CD4-positive, alpha-beta T cell (primary cell): ENCODE measurements around the gene TSPAN12. TPM values are rescaled to one million over a fixed set of nuclear protein-coding genes. Genes with fewer than 3 reads are reported as not detected.

Experiments
- ATAC-seq: fragments of 200-7000 bp; cut with Tn5 transposase; one replicate; pipeline ENCODE4 v1.10.0; 2022; ENCODE audit warnings: mild to moderate bottlenecking; ENCODE audit not compliant: poor library complexity
- CTCF ChIA-PET: fragments of 350-600 bp; sonication (Branson Sonifier 250); formaldehyde crosslinking; loops from one replicate; lab custom pipeline; 2021; ENCODE audit warnings: antibody characterized with exemption, inconsistent platforms; lab: Charles Lee
- POLR2A ChIA-PET: fragments of 350-600 bp; sonication (Branson Sonifier 250); formaldehyde crosslinking; loops from one replicate; lab custom pipeline; 2021; ENCODE audit warnings: antibody characterized with exemption, inconsistent platforms; lab: Charles Lee
- DNase-seq, 14 experiments: peaks; one replicate each; pipeline ENCODE4 v3.0.0-alpha.2; 2013 to 2020; ENCODE audit warnings: mixed read lengths in 2 of 14
- H3K27ac ChIP-seq, 2 donors: one replicate each; pipeline versions ENCODE4 v1.5.1 to v1.7.0; 2013; ENCODE audit warnings: low read length in 2 of 2, low read depth in 1 of 2, mild to moderate bottlenecking in 1 of 2
- H3K27me3 ChIP-seq, 2 experiments: 1 replicate in 1 of 2; 2 replicates in 1 of 2; pipeline versions ENCODE4 v1.6.1 to v1.7.0; 2013; ENCODE audit warnings: low read length in 2 of 2, control low read depth in 1 of 2, mild to moderate bottlenecking in 1 of 2, moderate library complexity in 1 of 2; ENCODE audit not compliant: insufficient read depth in 2 of 2, control insufficient read depth in 1 of 2
- H3K36me3 ChIP-seq: one replicate; pipeline ENCODE4 v1.6.1; 2013; ENCODE audit warnings: low read length, control low read depth; ENCODE audit not compliant: insufficient read depth
- H3K4me1 ChIP-seq: one replicate; pipeline ENCODE4 v1.6.1; 2013; ENCODE audit warnings: low read length, control low read depth; ENCODE audit not compliant: insufficient read depth
- H3K4me3 ChIP-seq: one replicate; pipeline ENCODE4 v1.5.1; 2013; ENCODE audit warnings: mild to moderate bottlenecking, low read length, moderate library complexity
- H3K9me3 ChIP-seq, 2 experiments: 1 replicate in 1 of 2; 2 replicates in 1 of 2; pipeline versions ENCODE4 v1.6.1 to v1.7.0; 2013; ENCODE audit warnings: low read length in 2 of 2, mild to moderate bottlenecking in 2 of 2, control low read depth in 1 of 2, moderate library complexity in 1 of 2; ENCODE audit not compliant: control insufficient read depth in 1 of 2, insufficient read depth in 1 of 2
- H3K27ac Mint-ChIP-seq: one replicate; pipeline ENCODE4 v1.8.0; 2020; ENCODE audit warnings: mixed read lengths
- H3K27me3 Mint-ChIP-seq: one replicate; pipeline ENCODE4 v1.8.0; 2021; ENCODE audit warnings: mixed read lengths
- H3K36me3 Mint-ChIP-seq: one replicate; pipeline ENCODE4 v1.8.0; 2021; ENCODE audit warnings: low read depth, mixed read lengths
- H3K4me1 Mint-ChIP-seq: one replicate; pipeline ENCODE4 v1.8.0; 2021; ENCODE audit warnings: low read depth, mixed read lengths
- H3K4me3 Mint-ChIP-seq: one replicate; pipeline ENCODE4 v1.8.0; 2020; ENCODE audit warnings: mild to moderate bottlenecking, mixed read lengths
- H3K9me3 Mint-ChIP-seq: one replicate; pipeline ENCODE4 v1.8.0; 2020; ENCODE audit warnings: mixed read lengths
- intact Hi-C, 2 experiments: fragments of 100-400 bp; cut with DNase I in 1 of 2; cut with micrococcal nuclease in 1 of 2; formaldehyde crosslinking; loops; one replicate each; pipeline versions ENCODE4 v1.15.1 to v1.9.0; 2023 to 2025; cut with DNase I, micrococcal nuclease
- total RNA-seq, 174 experiments: library from RNA in 2 of 174; stranded (reverse) in 2 of 174; gene quantifications; one replicate each; pipeline ENCODE4 v1.2.3 and lab custom pipeline; 2021 to 2026
- TF ChIP-seq, protein P1 (sequence below): fragments of 200-600 bp; IDR thresholded peaks from one replicate; pipeline ENCODE4 v1.8.0; 2022; ENCODE audit warnings: antibody characterized with exemption, mild to moderate bottlenecking

TSPAN12 gene
- total RNA-seq, 2 experiments from 2014 or later: not detected

DNA sequence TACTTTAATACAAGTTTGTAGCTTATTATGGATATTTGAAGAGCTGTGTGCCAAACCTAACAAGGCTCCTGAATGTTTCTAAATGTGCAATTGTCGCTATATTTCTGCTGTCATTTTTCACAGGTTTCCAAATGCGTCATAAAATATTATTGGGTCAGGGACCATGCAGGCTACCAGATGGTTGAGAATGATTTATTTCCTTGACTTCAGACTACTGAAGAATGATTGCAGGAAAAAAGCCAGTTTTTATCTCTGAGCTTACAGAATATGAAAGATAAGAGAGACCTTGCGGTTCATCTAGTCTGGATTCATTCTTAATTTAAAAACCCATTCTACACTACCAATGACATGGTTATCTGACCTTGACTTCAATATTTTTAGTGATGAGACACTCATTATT lies 55.2 kb downstream of the TSPAN12 start:
- H3K4me3 ChIP-seq: no peak overlapping the region
- H3K27ac Mint-ChIP-seq: no peak overlapping the region
- TF ChIP-seq, protein P1, sequence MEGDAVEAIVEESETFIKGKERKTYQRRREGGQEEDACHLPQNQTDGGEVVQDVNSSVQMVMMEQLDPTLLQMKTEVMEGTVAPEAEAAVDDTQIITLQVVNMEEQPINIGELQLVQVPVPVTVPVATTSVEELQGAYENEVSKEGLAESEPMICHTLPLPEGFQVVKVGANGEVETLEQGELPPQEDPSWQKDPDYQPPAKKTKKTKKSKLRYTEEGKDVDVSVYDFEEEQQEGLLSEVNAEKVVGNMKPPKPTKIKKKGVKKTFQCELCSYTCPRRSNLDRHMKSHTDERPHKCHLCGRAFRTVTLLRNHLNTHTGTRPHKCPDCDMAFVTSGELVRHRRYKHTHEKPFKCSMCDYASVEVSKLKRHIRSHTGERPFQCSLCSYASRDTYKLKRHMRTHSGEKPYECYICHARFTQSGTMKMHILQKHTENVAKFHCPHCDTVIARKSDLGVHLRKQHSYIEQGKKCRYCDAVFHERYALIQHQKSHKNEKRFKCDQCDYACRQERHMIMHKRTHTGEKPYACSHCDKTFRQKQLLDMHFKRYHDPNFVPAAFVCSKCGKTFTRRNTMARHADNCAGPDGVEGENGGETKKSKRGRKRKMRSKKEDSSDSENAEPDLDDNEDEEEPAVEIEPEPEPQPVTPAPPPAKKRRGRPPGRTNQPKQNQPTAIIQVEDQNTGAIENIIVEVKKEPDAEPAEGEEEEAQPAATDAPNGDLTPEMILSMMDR: no peak
- no peaks in the 10 kb centered on the region for H3K9me3 Mint-ChIP-seq
- H3K4me1 Mint-ChIP-seq: no peaks in the 10 kb centered on the region
- DNase-seq (no peak), ATAC-seq (no peak)
- peaks cover 0 to 6% of the 10 kb centered on the region in 2 experiments for H3K27me3 ChIP-seq
- ChIA-PET POLR2A (no interaction called here), CTCF (no interaction called here)
- intact Hi-C loops: loop anchor here in 1 of 2 experiments (5.0 kb wide), 1 partner anchor 280 kb away; no protein-coding TSS in a partner anchor
- H3K4me1 ChIP-seq: no peaks in the 10 kb centered on the region
- H3K9me3 ChIP-seq: no peaks in the 10 kb centered on the region
- H3K27me3 Mint-ChIP-seq: peaks cover 17% of the 10 kb centered on the region
- H3K36me3 Mint-ChIP-seq: no peaks in the 10 kb centered on the region
- H3K36me3 ChIP-seq: no peaks in the 10 kb centered on the region
- no peak overlapping the region for H3K4me3 Mint-ChIP-seq
- no peak overlapping the region for H3K27ac ChIP-seq

GRCh38 chr7:120799813-120800475 lies 58.0 kb downstream of the TSPAN12 start:
- CTCF ChIA-PET: no interaction called here
- ATAC-seq (no peak), DNase-seq (no peak)
- Histone ChIP-seq H3K4me1 (no peaks in the 10 kb centered on the region), H3K27me3 (no peaks in the 10 kb centered on the region), H3K27ac (no peak overlapping the region), H3K4me3 (no peak overlapping the region), H3K9me3 (no peaks in the 10 kb centered on the region), H3K36me3 (no peaks in the 10 kb centered on the region)
- POLR2A ChIA-PET: no interaction called here
- Mint-ChIP-seq H3K27me3 (peaks cover 8% of the 10 kb centered on the region), H3K36me3 (no peaks in the 10 kb centered on the region), H3K4me3 (no peak overlapping the region), H3K9me3 (no peaks in the 10 kb centered on the region), H3K4me1 (no peaks in the 10 kb centered on the region), H3K27ac (no peak overlapping the region)
- intact Hi-C loops: loop anchor here in 1 of 2 experiments (5.0 kb wide), 1 partner anchor 282 kb away; no protein-coding TSS in a partner anchor
- TF ChIP-seq, protein P1: no peak

- intact Hi-C loops: no loop called here
- Mint-ChIP-seq H3K27ac (no peak overlapping the region), H3K4me3 (no peak overlapping the region), H3K9me3 (no peaks in the 10 kb centered on the region), H3K4me1 (no peaks in the 10 kb centered on the region), H3K36me3 (no peaks in the 10 kb centered on the region), H3K27me3 (peaks cover 8% of the 10 kb centered on the region)
- ATAC-seq (no peak), DNase-seq (no peak)
- H3K9me3 ChIP-seq: no peaks in the 10 kb centered on the region
- POLR2A ChIA-PET: interaction anchor here (0.5 to 0.6 kb wide), 2 partner anchors 16 to 265 kb away, joined by 3 read pairs; no protein-coding TSS in a partner anchor
- CTCF ChIA-PET: no interaction called here
- no peaks in the 10 kb centered on the region for H3K4me1 ChIP-seq
- no peak overlapping the region for H3K4me3 ChIP-seq
- H3K27ac ChIP-seq: no peak overlapping the region
- no peaks in the 10 kb centered on the region for H3K27me3 ChIP-seq
- TF ChIP-seq, protein P1: no peak
- no peaks in the 10 kb centered on the region for H3K36me3 ChIP-seq
Observed at GRCh38 chr7:120799147-120799546, 58.8 kb downstream of the TSPAN12 start.
